Smooth muscle cell of bladder (primary cell): ENCODE measurements around the gene TGIF2LX. TPM values are rescaled to one million over a fixed set of nuclear protein-coding genes. Genes with fewer than 3 reads are reported as not detected.

Experiments
- total RNA-seq: library from RNA; depleted of rRNA; stranded (reverse); fragments of >200 nt; gene quantifications from 2 replicates; pipeline ENCODE4 v1.2.3, GENCODE V29; 2014

The TGIF2LX gene
- not detected in 2 replicates for total RNA-seq

GRCh38 chrX:89921665-89922064 lies at the start of gene TGIF2LX:
Gene TGIF2LX, plus strand, starts transcription at chrX:89921908. Its CDS starts 178 bp downstream, at chrX:89922086.

